IMR-90 (cell line): Measurements from ENCODE around the gene ACACB. TPM values are rescaled to one million over a fixed set of nuclear protein-coding genes. Genes with fewer than 3 reads are reported as not detected.

Experiments used
- ATAC-seq: fragments of 200-7000 bp; cut with Tn5 transposase; 2 replicates; pipeline ENCODE4 v1.9.1; 2020; ENCODE audit warnings: low read depth, mild to moderate bottlenecking, moderate library complexity
- BruUV-seq: library from RNA; stranded (reverse); fragments of 400-500 nt; replicated peaks from 2 replicates; lab custom pipeline; 2021; lab: Mats Ljungman, UMichigan
- CTCF ChIA-PET: fragments of 300-600 bp; formaldehyde crosslinking; extraction: SDS; loops from one replicate; lab custom pipeline; 2021; ENCODE audit warnings: antibody characterized with exemption; lab: Yijun Ruan, JAX
- POLR2A ChIA-PET: fragments of 300-600 bp; sonication (Branson Sonifier 250); formaldehyde crosslinking; loops from one replicate; lab custom pipeline; 2022; ENCODE audit warnings: antibody characterized with exemption; ENCODE audit not compliant: unreplicated experiment; lab: Charles Lee
- DNase-seq: peaks from one replicate; pipeline ENCODE4 v3.0.0; 2013
- H2AFZ ChIP-seq: replicated peaks from 2 replicates; pipeline ENCODE3; 2013; ENCODE audit warnings: low read length, mild to moderate bottlenecking; ENCODE audit not compliant: poor library complexity
- H2AK5ac ChIP-seq: 2 replicates; pipeline ENCODE4 v1.6.1; 2013; ENCODE audit warnings: low read depth, low read length, inconsistent platforms
- H2AK9ac ChIP-seq: replicated peaks from 2 replicates; pipeline ENCODE3; 2013; ENCODE audit warnings: mild to moderate bottlenecking, low read depth, low read length, moderate library complexity; ENCODE audit not compliant: poor library complexity
- H2BK120ac ChIP-seq: 2 replicates; pipeline ENCODE4 v1.6.1; 2013; ENCODE audit warnings: low read depth, low read length, inconsistent platforms
- H2BK15ac ChIP-seq: 3 replicates; pipeline ENCODE4 v1.6.1; 2013; ENCODE audit warnings: low read depth, low read length, inconsistent platforms
- H2BK20ac ChIP-seq: 2 replicates; pipeline ENCODE4 v1.6.1; 2013; ENCODE audit warnings: low read depth, mild to moderate bottlenecking, inconsistent platforms, low read length, moderate library complexity
- H2BK5ac ChIP-seq: 2 replicates; pipeline ENCODE4 v1.6.1; 2013; ENCODE audit warnings: mild to moderate bottlenecking, low read depth, low read length, inconsistent platforms; ENCODE audit not compliant: poor library complexity, severe bottlenecking
- H3K14ac ChIP-seq: replicated peaks from 2 replicates; pipeline ENCODE4 v1.6.1; 2013; ENCODE audit warnings: low read depth, low read length, inconsistent platforms
- H3K18ac ChIP-seq: 2 replicates; pipeline ENCODE4 v1.6.1; 2013; ENCODE audit warnings: low read depth, low read length, control low read depth
- H3K23ac ChIP-seq: 2 replicates; pipeline ENCODE4 v1.6.1; 2013; ENCODE audit warnings: low read depth, low read length, inconsistent platforms
- H3K27ac ChIP-seq: 2 replicates; pipeline ENCODE4 v1.5.1; 2013; ENCODE audit warnings: mild to moderate bottlenecking, control low read depth, low read length; ENCODE audit not compliant: insufficient read depth
- H3K27me3 ChIP-seq: 2 replicates; pipeline ENCODE4 v1.6.1; 2013; ENCODE audit warnings: low read length; ENCODE audit not compliant: control insufficient read depth, insufficient read depth
- H3K36me3 ChIP-seq: 2 replicates; pipeline ENCODE4 v1.6.1; 2013; ENCODE audit warnings: low read length, mixed read lengths; ENCODE audit not compliant: control insufficient read depth, insufficient read depth
- H3K4ac ChIP-seq: 2 replicates; pipeline ENCODE4 v1.6.1; 2013; ENCODE audit warnings: low read depth, low read length, inconsistent platforms
- H3K4me1 ChIP-seq: 2 replicates; pipeline ENCODE4 v1.6.1; 2013; ENCODE audit warnings: low read length, mixed read lengths; ENCODE audit not compliant: control insufficient read depth, insufficient read depth
- H3K4me2 ChIP-seq: 2 replicates; pipeline ENCODE4 v1.6.1; 2013; ENCODE audit warnings: low read depth, mild to moderate bottlenecking, control low read depth, low read length, moderate library complexity
- H3K4me3 ChIP-seq: 2 replicates; pipeline ENCODE4 v1.5.1; 2013; ENCODE audit warnings: low read depth, mild to moderate bottlenecking, control low read depth, low read length, moderate library complexity; ENCODE audit not compliant: insufficient read depth
- H3K56ac ChIP-seq: 2 replicates; pipeline ENCODE4 v1.6.1; 2013; ENCODE audit warnings: low read length, inconsistent platforms; ENCODE audit not compliant: insufficient read depth; ENCODE audit errors: extremely low read depth
- H3K79me1 ChIP-seq, 2 experiments: 2 replicates each; pipeline ENCODE4 v1.6.1; 2013; ENCODE audit warnings: low read length in 2 of 2, inconsistent platforms in 1 of 2, low read depth in 1 of 2
- H3K9ac ChIP-seq: 2 replicates; pipeline ENCODE4 v1.6.1; 2013; ENCODE audit warnings: low read depth, low read length, control low read depth
- H3K9me1 ChIP-seq: 2 replicates; pipeline ENCODE4 v1.6.1; 2013; ENCODE audit warnings: low read length, inconsistent platforms; ENCODE audit not compliant: insufficient read depth
- H3K9me3 ChIP-seq: 2 replicates; pipeline ENCODE4 v1.6.1; 2013; ENCODE audit warnings: low read length; ENCODE audit not compliant: control insufficient read depth, insufficient read depth
- H4K20me1 ChIP-seq: 2 replicates; pipeline ENCODE4 v1.6.1; 2013; ENCODE audit warnings: low read length, inconsistent platforms; ENCODE audit not compliant: insufficient read depth
- H4K5ac ChIP-seq: 2 replicates; pipeline ENCODE4 v1.6.1; 2013; ENCODE audit warnings: mild to moderate bottlenecking, low read depth, low read length, control low read depth
- H4K8ac ChIP-seq, 2 experiments: 2 replicates each; pipeline ENCODE4 v1.6.1; 2013; ENCODE audit warnings: low read depth in 2 of 2, low read length in 2 of 2, control low read depth in 1 of 2, inconsistent platforms in 1 of 2
- H4K91ac ChIP-seq: 2 replicates; pipeline ENCODE4 v1.6.1; 2013; ENCODE audit warnings: low read depth, low read length, inconsistent platforms; ENCODE audit not compliant: insufficient read depth
- CEBPB ChIP-seq: IDR thresholded peaks from 2 replicates; pipeline ENCODE4 v1.6.1; 2012; ENCODE audit warnings: low read depth, low read length, improper control_type of control experiment
- CHD1 ChIP-seq: IDR thresholded peaks from 2 replicates; pipeline ENCODE4 v1.6.1; 2012; ENCODE audit warnings: low read depth, low read length, improper control_type of control experiment
- ELK1 ChIP-seq: fragments of 150-350 bp; IDR thresholded peaks from 2 replicates; pipeline ENCODE4 v1.6.1; 2016; ENCODE audit warnings: low read depth, mild to moderate bottlenecking, low read length, moderate library complexity, borderline replicate concordance
- MAZ ChIP-seq: IDR thresholded peaks from 2 replicates; pipeline ENCODE4 v1.6.1; 2012; ENCODE audit warnings: low read depth, mild to moderate bottlenecking, low read length, improper control_type of control experiment, moderate library complexity, borderline replicate concordance
- MXI1 ChIP-seq: IDR thresholded peaks from 2 replicates; pipeline ENCODE4 v1.6.1; 2012; ENCODE audit warnings: low read depth, mild to moderate bottlenecking, low read length, moderate library complexity, borderline replicate concordance
- NFE2L2 ChIP-seq: fragments of 150-350 bp; IDR thresholded peaks from 2 replicates; pipeline ENCODE4 v1.6.1; 2016; ENCODE audit warnings: low read depth, mild to moderate bottlenecking, low read length
- POLR2A ChIP-seq: IDR thresholded peaks from 2 replicates; pipeline ENCODE4 v1.6.1; 2012; ENCODE audit warnings: mild to moderate bottlenecking, low read depth, low read length
- RAD21 ChIP-seq: IDR thresholded peaks from 2 replicates; pipeline ENCODE4 v1.6.1; 2012; ENCODE audit warnings: low read length, improper control_type of control experiment
- WGBS, 2 experiments: methylation state at CpG; one replicate each; pipeline versions ENCODE4 v1.1.5 to v1.1.7; 2013; ENCODE audit warnings: missing lambda C conversion rate in 2 of 2; ENCODE audit not compliant: insufficient read length in 1 of 2; ENCODE audit errors: extremely low coverage in 2 of 2; 5-methylcytosine and 5-hydroxymethylcytosine counted together
- dilution Hi-C: fragments of 300-500 bp; cut with HindIII; formaldehyde crosslinking; loops from one replicate; pipeline ENCODE4 v1.14.3; 2018; ENCODE audit warnings: low sequenced_read_pairs; ENCODE audit not compliant: unreplicated experiment
- in situ Hi-C: fragments of 300-500 bp; cut with MboI; formaldehyde crosslinking; loops from 3 replicates; pipeline ENCODE4 v1.14.3; 2019; ENCODE audit warnings: low sequenced_read_pairs, inconsistent platforms, mixed read lengths
- intact Hi-C: fragments of 100-400 bp; cut with micrococcal nuclease; formaldehyde crosslinking; loops from 2 replicates; pipeline ENCODE4 v1.10.0; 2022
- polyA plus RNA-seq, 3 experiments: library from polyadenylated mRNA; depleted of rRNA; stranded (reverse); fragments of >200 nt; gene quantifications; 2 replicates each; pipeline ENCODE4 v1.2.3, GENCODE V29; 2012; ENCODE audit warnings: low replicate concordance in 1 of 3
- total RNA-seq: library from RNA; depleted of rRNA; stranded (reverse); fragments of >200 nt; gene quantifications from 2 replicates; pipeline ENCODE4 v1.2.3, GENCODE V29; 2012

ACACB gene
- total and polyA plus RNA-seq, 2 of the 4 experiments (the other 2 are of a cell fraction): 2.0 to 2.1 TPM

- Histone ChIP-seq H2BK15ac (no peak overlapping the region), H3K4me2 (no peak overlapping the region), H3K27me3 (no peaks in the 10 kb centered on the region), H3K14ac (no peak overlapping the region), H2BK20ac (no peak overlapping the region), H3K18ac (no peak overlapping the region), H3K9me1 (no peaks in the 10 kb centered on the region), H3K23ac (no peak overlapping the region), H2AK5ac (no peak overlapping the region), H3K4me1 (no peaks in the 10 kb centered on the region), H3K36me3 (peaks cover 20% of the 10 kb centered on the region), H2AK9ac (no peak overlapping the region), H3K9me3 (no peaks in the 10 kb centered on the region), H3K79me1 (no peaks in the 10 kb centered on the region), H3K4me3 (no peak overlapping the region), H4K91ac (no peak overlapping the region), H3K56ac (no peak overlapping the region), H3K4ac (no peak overlapping the region), H3K9ac (no peak overlapping the region), H2AFZ (no peak overlapping the region), H2BK120ac (no peak overlapping the region), H3K27ac (no peak overlapping the region), H2BK5ac (no peak overlapping the region), H4K8ac (no peak overlapping the region), H4K5ac (no peak overlapping the region), H4K20me1 (no peaks in the 10 kb centered on the region)
- no peak for ATAC-seq
- POLR2A ChIA-PET: no interaction called here
- TF ChIP-seq NFE2L2 (no peak), CEBPB (no peak), CHD1 (no peak), MAZ (no peak), MXI1 (no peak), ELK1 (no peak), RAD21 (no peak), POLR2A (no peak)
- no TSS peak for BruUV-seq
- dilution Hi-C loops (no loop called here), in situ Hi-C loops (no loop called here), intact Hi-C loops (no loop called here)
- no CpG with 5 or more reads among the region's 5 CpGs for WGBS, 2 experiments
- DNase-seq: no peak
- CTCF ChIA-PET: no interaction called here
Observed at GRCh38 chr12:109244073-109244472, 127.7 kb downstream of the ACACB start.
